ENCODE measurements around the gene CAMK2D.

DNA sequence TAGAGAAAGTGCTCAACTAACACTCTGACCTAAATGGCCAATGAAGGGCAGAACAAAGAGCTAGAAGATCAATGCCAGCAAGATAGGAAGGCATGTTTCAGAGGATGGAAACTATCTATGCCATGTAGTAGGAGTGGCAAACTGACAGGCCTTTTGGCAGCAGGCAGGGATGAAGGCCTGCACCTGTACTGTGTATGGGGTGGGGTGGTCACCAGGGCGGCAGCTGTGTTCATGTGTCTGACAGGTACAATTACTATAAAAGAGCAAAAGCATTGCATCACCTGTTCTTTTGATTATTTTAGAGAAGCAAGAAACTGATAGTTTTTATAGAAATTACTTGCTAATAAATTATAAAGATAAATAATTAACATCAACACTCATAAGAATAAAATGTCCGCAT lies 239.1 kb downstream of the CAMK2D start:
- TF ChIP-seq, protein P1, sequence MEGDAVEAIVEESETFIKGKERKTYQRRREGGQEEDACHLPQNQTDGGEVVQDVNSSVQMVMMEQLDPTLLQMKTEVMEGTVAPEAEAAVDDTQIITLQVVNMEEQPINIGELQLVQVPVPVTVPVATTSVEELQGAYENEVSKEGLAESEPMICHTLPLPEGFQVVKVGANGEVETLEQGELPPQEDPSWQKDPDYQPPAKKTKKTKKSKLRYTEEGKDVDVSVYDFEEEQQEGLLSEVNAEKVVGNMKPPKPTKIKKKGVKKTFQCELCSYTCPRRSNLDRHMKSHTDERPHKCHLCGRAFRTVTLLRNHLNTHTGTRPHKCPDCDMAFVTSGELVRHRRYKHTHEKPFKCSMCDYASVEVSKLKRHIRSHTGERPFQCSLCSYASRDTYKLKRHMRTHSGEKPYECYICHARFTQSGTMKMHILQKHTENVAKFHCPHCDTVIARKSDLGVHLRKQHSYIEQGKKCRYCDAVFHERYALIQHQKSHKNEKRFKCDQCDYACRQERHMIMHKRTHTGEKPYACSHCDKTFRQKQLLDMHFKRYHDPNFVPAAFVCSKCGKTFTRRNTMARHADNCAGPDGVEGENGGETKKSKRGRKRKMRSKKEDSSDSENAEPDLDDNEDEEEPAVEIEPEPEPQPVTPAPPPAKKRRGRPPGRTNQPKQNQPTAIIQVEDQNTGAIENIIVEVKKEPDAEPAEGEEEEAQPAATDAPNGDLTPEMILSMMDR (conservative IDR thresholded peaks at IDR 0.05), result no peak
- TF ChIP-seq ZFX (IDR thresholded peaks at IDR 0.05), result no peak

Measured in C4-2B (cell line).